ENCODE measurements around the gene ATXN2. TPM values are rescaled to one million over a fixed set of nuclear protein-coding genes. Genes with fewer than 3 reads are reported as not detected.

Gene ATXN2
- total RNA-seq, 2 experiments from 2014 or later: 36.1 to 81.4 TPM

GRCh38 chr12:111430433-111431353, 168.4 kb downstream of the ATXN2 start:
- no TSS peak for BruUV-seq (replicated peaks)
- peak overlapping the region; percentile 27 for H3K4me3 ChIP-seq (ENCODE audit: low read depth, low read length, poor library complexity, severe bottlenecking)
- ChIA-PET CTCF (ENCODE audit: unreplicated experiment) (no interaction called here), POLR2A (interaction anchor here (0.6 kb wide), 1 partner anchor 1542 kb away, joined by 3 read pairs; no protein-coding TSS in a partner anchor)
- intact Hi-C loops (cut with micrococcal nuclease; ENCODE audit: unreplicated experiment): no loop called here
- TF ChIP-seq CTCF (conservative IDR thresholded peaks at IDR 0.05; ENCODE audit: low read length): no peak
- TF ChIP-seq EZH2phosphoT487 (IDR thresholded peaks at IDR 0.05; ENCODE audit: borderline replicate concordance, low read depth, low read length): no peak
- DNase-seq (ENCODE audit: low spot score): no peak
- peaks cover 62% of the 10 kb centered on the region for H3K4me1 ChIP-seq (ENCODE audit: insufficient read depth, low read length, poor library complexity, severe bottlenecking)
- H3K79me2 ChIP-seq (ENCODE audit: insufficient read depth, low read depth, low read length): peaks cover 39% of the 10 kb centered on the region
- no peak overlapping the region for H2AFZ ChIP-seq (ENCODE audit: low read length)
- H4K20me1 ChIP-seq (ENCODE audit: insufficient read depth, low read length): 0 out of 2 replicates have a peak, but pooled peaks cover 7% of the 10 kb centered on the region
- no peaks in the 10 kb centered on the region for H3K9me2 ChIP-seq (ENCODE audit: insufficient read depth, low read length)
- H3K4me2 ChIP-seq (ENCODE audit: low read length): peak overlapping the region; percentile 61
- H3K9me3 ChIP-seq (ENCODE audit: low read length): no peaks in the 10 kb centered on the region
- H3K27ac ChIP-seq (ENCODE audit: low read depth, low read length, poor library complexity, severe bottlenecking): no peak overlapping the region
- H3K36me3 ChIP-seq (ENCODE audit: insufficient read depth, low read length): peaks cover 31% of the 10 kb centered on the region

GRCh38 chr12:111429828-111430432, 169.2 kb downstream of the ATXN2 start:
- TF ChIP-seq EZH2phosphoT487 (IDR thresholded peaks at IDR 0.05; ENCODE audit: borderline replicate concordance, low read depth, low read length): no peak
- TF ChIP-seq CTCF (conservative IDR thresholded peaks at IDR 0.05; ENCODE audit: low read length): no peak
- H2AFZ ChIP-seq (ENCODE audit: low read length): no peak overlapping the region
- H3K4me3 ChIP-seq (ENCODE audit: low read depth, low read length, poor library complexity, severe bottlenecking): peak overlapping the region; percentile 27
- no peaks in the 10 kb centered on the region for H3K9me3 ChIP-seq (ENCODE audit: low read length)
- POLR2A ChIA-PET: no interaction called here
- CTCF ChIA-PET (ENCODE audit: unreplicated experiment): no interaction called here
- intact Hi-C loops (cut with micrococcal nuclease; ENCODE audit: unreplicated experiment): no loop called here
- H4K20me1 ChIP-seq (ENCODE audit: insufficient read depth, low read length): 0 out of 2 replicates have a peak, but pooled peaks cover 7% of the 10 kb centered on the region
- no TSS peak for BruUV-seq (replicated peaks)
- peaks cover 32% of the 10 kb centered on the region for H3K79me2 ChIP-seq (ENCODE audit: insufficient read depth, low read depth, low read length)
- peak overlapping the region; percentile 61 for H3K4me2 ChIP-seq (ENCODE audit: low read length)
- peaks cover 31% of the 10 kb centered on the region for H3K36me3 ChIP-seq (ENCODE audit: insufficient read depth, low read length)
- DNase-seq (ENCODE audit: low spot score): no peak
- H3K4me1 ChIP-seq (ENCODE audit: insufficient read depth, low read length, poor library complexity, severe bottlenecking): peaks cover 54% of the 10 kb centered on the region
- no peak overlapping the region for H3K27ac ChIP-seq (ENCODE audit: low read depth, low read length, poor library complexity, severe bottlenecking)
- no peaks in the 10 kb centered on the region for H3K9me2 ChIP-seq (ENCODE audit: insufficient read depth, low read length)
